ENCODE data around the gene PPP2R2C.

- TF ChIP-seq SUZ12 (IDR thresholded peaks at IDR 0.05; ENCODE audit: extremely low read depth, insufficient read depth, insufficient read length): no peak
- no peak for TF ChIP-seq ZNF274 (IDR thresholded peaks at IDR 0.05; ENCODE audit: low read depth, low read length)
- no peak for TF ChIP-seq YY1 (IDR thresholded peaks at IDR 0.05; ENCODE audit: insufficient read depth, insufficient read length)
These were observed 34.9 kb upstream of the PPP2R2C start for GRCh38 chr4:6507345-6507744.

All from NT2/D1 (cell line).